Hematopoietic multipotent progenitor cell treated with erythropoietin and hydrocortisone succinate and interleukin-3 and kit ligand, for 17 days (in vitro differentiated cells): ENCODE data around the gene CPA2.
"Not testable (repeated sequence)": the region's sequence is repeated elsewhere in the genome, so short reads cannot be mapped to it uniquely, and the experiment has no call there.

Experiments
- DNase-seq: peaks from one replicate; pipeline ENCODE4 v3.0.0-alpha.2; 2015; ENCODE audit warnings: low spot score

Gene CPA2

GRCh38 chr7:130309986-130310385 lies 43.3 kb downstream of the CPA2 start:
- no peak for DNase-seq

- no peak for DNase-seq
These were observed 47.6 kb downstream of the CPA2 start for GRCh38 chr7:130314305-130314704.

GRCh38 chr7:130319541-130319940 lies 52.9 kb downstream of the CPA2 start:
- DNase-seq: no peak

GRCh38 chr7:130321542-130322229 lies 55.0 kb downstream of the CPA2 start:
- not testable (repeated sequence) for DNase-seq

GRCh38 chr7:130322615-130323014 lies 56.0 kb downstream of the CPA2 start:
- DNase-seq: no peak

GRCh38 chr7:130324306-130324943 lies 57.8 kb downstream of the CPA2 start:
- no peak for DNase-seq

- no peak for DNase-seq
These were observed 63.0 kb downstream of the CPA2 start for GRCh38 chr7:130329681-130330080.

GRCh38 chr7:130332259-130333053 lies 65.8 kb downstream of the CPA2 start:
- DNase-seq: no peak

GRCh38 chr7:130333832-130334231 lies 67.2 kb downstream of the CPA2 start:
- no peak for DNase-seq

GRCh38 chr7:130334274-130334673 lies 67.6 kb downstream of the CPA2 start:
- DNase-seq: no peak

- no peak for DNase-seq
These were observed 70.8 kb downstream of the CPA2 start for GRCh38 chr7:130337410-130337971.

GRCh38 chr7:130338233-130338632 lies 71.6 kb downstream of the CPA2 start:
- no peak for DNase-seq
